ENCODE data around the gene GLB1L3.

- TF ChIP-seq CTCF (IDR thresholded peaks at IDR 0.05; ENCODE audit: poor library complexity) (no peak), EZH2 (IDR thresholded peaks at IDR 0.05; ENCODE audit: borderline replicate concordance) (no peak)
Observed at GRCh38 chr11:134267461-134267860, 8.7 kb upstream of the GLB1L3 start.

All from hepatocyte (in vitro differentiated cells).